Prostate gland (tissue), 2 donors: Measurements from ENCODE around the gene YJU2. TPM values are rescaled to one million over a fixed set of nuclear protein-coding genes. Genes with fewer than 3 reads are reported as not detected.

Source experiments
- DNase-seq: peaks from one replicate; pipeline ENCODE4 v3.0.0-alpha.2; 2019; ENCODE audit warnings: low spot score
- H3K27ac ChIP-seq, 2 donors: fragments of 200-600 bp; sonication (generic); 2 replicates each; pipeline ENCODE4 v1.5.1; 2017 to 2019
- H3K27me3 ChIP-seq: fragments of 200-600 bp; sonication (generic); replicated peaks from 2 replicates; pipeline ENCODE4 v1.5.1; 2019; ENCODE audit not compliant: insufficient read depth
- H3K36me3 ChIP-seq, 2 donors: fragments of 200-600 bp; sonication (generic); 1 replicate in 1 of 2; 2 replicates in 1 of 2; pipeline versions ENCODE4 v1.5.1 to v1.8.1; 2017 to 2019
- H3K4me1 ChIP-seq: fragments of 200-600 bp; sonication (generic); replicated peaks from 2 replicates; pipeline ENCODE4 v1.5.1; 2019
- H3K4me3 ChIP-seq, 2 donors: fragments of 200-600 bp; sonication (generic); 2 replicates each; pipeline ENCODE4 v1.5.1; 2017 to 2019
- H3K9me3 ChIP-seq: fragments of 200-600 bp; sonication (generic); 2 replicates; pipeline ENCODE4 v1.5.1; 2017
- CTCF ChIP-seq, 4 experiments: fragments of 200-600 bp in 2 of 4; fragments of 450-650 bp in 2 of 4; sonication (generic) in 2 of 4; IDR thresholded peaks; 1 replicate in 3 of 4; 2 replicates in 1 of 4; pipeline ENCODE4 v1.5.1; 2016 to 2019; ENCODE audit warnings: antibody characterized with exemption in 4 of 4, mild to moderate bottlenecking in 2 of 4, moderate library complexity in 2 of 4
- POLR2A ChIP-seq: fragments of 450-650 bp; IDR thresholded peaks from one replicate; pipeline ENCODE4 v1.6.1; 2016; ENCODE audit warnings: antibody characterized with exemption, mild to moderate bottlenecking
- POLR2AphosphoS5 ChIP-seq: sonication (generic); formaldehyde crosslinking; IDR thresholded peaks from one replicate; pipeline ENCODE4 v1.6.1; 2017; ENCODE audit warnings: antibody characterized with exemption
- WGBS: methylation state at CpG from one replicate; pipeline ENCODE4 v1.1.5; 2018; 5-methylcytosine and 5-hydroxymethylcytosine counted together
- intact Hi-C: fragments of 100-400 bp; cut with DNase I; formaldehyde crosslinking; loops from one replicate; pipeline ENCODE4 v1.14.2; 2022
- total RNA-seq, 2 donors: library from RNA; depleted of rRNA; stranded (reverse); fragments of >200 nt; gene quantifications; one replicate each; pipeline ENCODE4 v1.1.0, GENCODE V29; 2016

YJU2 gene
- total RNA-seq, 2 donors from 2014 or later: 30.3 to 45.9 TPM

GRCh38 chr19:4278010-4278409 lies 31.1 kb downstream of the YJU2 start:
- WGBS: 37% methylated on average over 4 of the region's 4 CpGs
- intact Hi-C loops: no loop called here
- no peak for TF ChIP-seq POLR2AphosphoS5
- no peak for TF ChIP-seq CTCF (IDR thresholded peaks at IDR 0.05)
- TF ChIP-seq POLR2A: no peak
- Histone ChIP-seq H3K27me3 (peaks cover 14% of the 10 kb centered on the region), H3K36me3 (no peaks in the 10 kb centered on the region), H3K27ac (no peak overlapping the region), H3K4me1 (no peaks in the 10 kb centered on the region), H3K4me3 (no peak overlapping the region), H3K9me3 (no peaks in the 10 kb centered on the region)
- DNase-seq: no peak

- H3K4me1 ChIP-seq: no peaks in the 10 kb centered on the region
- TF ChIP-seq POLR2A (no peak), CTCF (IDR thresholded peaks at IDR 0.05) (no peak), POLR2AphosphoS5 (no peak)
- H3K27me3 ChIP-seq: peaks cover 14% of the 10 kb centered on the region
- DNase-seq: no peak
- no peaks in the 10 kb centered on the region for H3K9me3 ChIP-seq
- H3K4me3 ChIP-seq: peak within 1 kb of the TSS; percentile 13 to 30
- no peak within 1 kb of the TSS for H3K27ac ChIP-seq
- 4% methylated on average over 42 of the region's 44 CpGs for WGBS
- H3K36me3 ChIP-seq: no peaks in the 10 kb centered on the region
- intact Hi-C loops: no loop called here
These were observed 31.8 kb downstream of the YJU2 start, which contains the start of gene SHD for GRCh38 chr19:4278419-4279266. SHD (plus strand) TSS chr19:4279266; CDS start chr19:4280064, 798 bp downstream.

GRCh38 chr19:4279267-4279529 lies 32.3 kb downstream of the YJU2 start:
- no peak for DNase-seq
- intact Hi-C loops: no loop called here
- under 1% methylated on average over 30 of the region's 30 CpGs for WGBS
- Histone ChIP-seq H3K9me3 (no peaks in the 10 kb centered on the region), H3K27ac (no peak overlapping the region), H3K27me3 (peaks cover 14% of the 10 kb centered on the region), H3K4me3 (peak overlapping the region; percentile 13 to 30), H3K36me3 (no peaks in the 10 kb centered on the region), H3K4me1 (no peaks in the 10 kb centered on the region)
- TF ChIP-seq POLR2AphosphoS5: no peak
- TF ChIP-seq POLR2A: no peak
- no peak for TF ChIP-seq CTCF (IDR thresholded peaks at IDR 0.05)

- H3K36me3 ChIP-seq: no peaks in the 10 kb centered on the region
- peak overlapping the region; percentile 13 to 30 for H3K4me3 ChIP-seq
- H3K27ac ChIP-seq: no peak overlapping the region
- H3K4me1 ChIP-seq: no peaks in the 10 kb centered on the region
- TF ChIP-seq POLR2AphosphoS5 (no peak), CTCF (IDR thresholded peaks at IDR 0.05) (no peak), POLR2A (no peak)
- H3K9me3 ChIP-seq: no peaks in the 10 kb centered on the region
- intact Hi-C loops: no loop called here
- no peak for DNase-seq
- WGBS: 3% methylated on average over 55 of the region's 71 CpGs
- H3K27me3 ChIP-seq: peaks cover 14% of the 10 kb centered on the region
These were observed 32.9 kb downstream of the YJU2 start for GRCh38 chr19:4279530-4280422.
